NCI-H187 (cell line): Measurements from ENCODE around the gene TENT4A.

Source experiments
- DNase-seq, 2 experiments: peaks; one replicate each; lab custom pipeline; 2025; lab: John Stamatoyannopoulos, UW

The TENT4A gene

GRCh38 chr5:6717687-6718086 lies 4.5 kb downstream of the TENT4A start:
- no peak for DNase-seq

GRCh38 chr5:6718161-6718681 lies 5.0 kb downstream of the TENT4A start:
- no peak for DNase-seq

DNA sequence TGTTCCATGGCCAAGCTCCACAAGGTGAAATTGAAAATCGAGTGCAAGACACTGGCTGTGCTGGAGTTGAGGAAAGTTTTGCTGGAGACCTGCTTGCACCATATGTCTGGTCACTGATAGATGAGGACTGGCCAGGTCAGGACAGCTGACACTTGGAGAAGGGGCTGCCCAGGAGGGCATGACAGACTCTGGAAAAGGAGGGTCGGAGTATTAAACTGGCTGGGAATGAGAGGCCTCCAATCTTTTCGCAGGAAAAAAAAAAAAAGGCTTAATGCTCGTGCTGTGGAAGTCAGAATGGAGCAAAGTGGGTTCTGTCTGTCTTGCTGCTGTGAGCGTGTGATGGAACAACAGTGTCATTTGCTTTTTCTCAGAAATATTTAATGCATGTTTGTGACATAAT lies 5.5 kb downstream of the TENT4A start:
- DNase-seq, result no peak

DNA sequence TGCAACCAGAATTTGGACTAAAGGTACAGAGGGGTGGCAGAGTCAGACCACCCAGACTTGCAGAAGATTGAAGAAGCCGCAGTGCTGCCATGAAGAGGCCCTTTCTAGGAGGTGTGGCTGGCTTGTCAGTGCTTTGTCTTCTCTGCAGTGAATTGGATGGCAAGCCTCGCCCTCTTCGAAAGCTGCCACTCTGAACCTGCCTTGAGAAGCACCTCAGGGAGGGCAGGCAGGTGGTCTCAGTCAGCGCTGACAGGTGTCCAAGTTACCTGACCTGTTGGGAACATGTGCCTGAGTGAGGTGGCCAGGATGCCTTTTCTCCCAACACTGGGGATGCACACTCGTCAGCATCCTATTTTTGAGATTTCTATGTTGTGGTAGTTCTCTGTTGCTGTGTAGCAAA lies 6.2 kb downstream of the TENT4A start:
- no peak for DNase-seq

GRCh38 chr5:6719896-6720560 lies 6.8 kb downstream of the TENT4A start:
- no peak for DNase-seq

DNA sequence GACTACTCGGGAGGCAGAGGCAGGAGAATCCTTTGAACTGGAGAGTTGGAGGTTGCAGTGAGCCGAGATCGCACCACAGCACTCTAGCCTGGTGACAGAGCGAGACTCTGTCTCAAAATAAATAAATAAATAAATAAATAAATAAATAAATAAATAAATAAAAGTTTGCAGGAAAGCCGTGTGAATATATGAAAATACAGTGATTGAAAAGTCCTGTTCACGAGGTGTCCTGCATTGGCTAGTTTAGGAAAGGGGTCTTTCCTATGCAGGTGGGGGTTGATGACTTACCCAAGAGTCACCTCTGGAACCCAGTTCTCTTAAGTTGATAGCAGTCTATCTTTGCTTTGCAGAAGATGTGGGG lies 7.3 kb downstream of the TENT4A start:
- DNase-seq, result no peak

- no peak for DNase-seq
Observed at GRCh38 chr5:6721442-6721841, 8.2 kb downstream of the TENT4A start.

DNA sequence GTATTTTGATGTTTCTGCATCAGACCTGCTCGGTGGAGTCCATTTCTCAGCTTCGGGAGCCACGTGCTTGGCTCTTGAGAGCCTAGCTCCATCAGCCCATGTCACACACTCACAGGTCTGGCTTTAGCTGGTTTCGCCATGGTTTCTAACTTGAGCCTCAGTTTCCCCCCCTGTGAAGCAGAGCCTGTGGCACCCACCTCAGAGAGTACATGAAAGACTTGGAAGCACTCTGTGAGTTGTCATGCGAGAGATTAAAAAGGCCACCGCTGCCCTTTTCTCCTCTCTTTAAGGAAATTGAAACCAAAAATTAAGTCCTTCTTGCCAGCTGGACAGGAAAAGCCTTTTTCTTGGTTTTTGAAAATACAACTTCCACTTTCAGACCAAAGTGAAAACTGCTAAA lies 8.8 kb downstream of the TENT4A start:
- no peak for DNase-seq

DNA sequence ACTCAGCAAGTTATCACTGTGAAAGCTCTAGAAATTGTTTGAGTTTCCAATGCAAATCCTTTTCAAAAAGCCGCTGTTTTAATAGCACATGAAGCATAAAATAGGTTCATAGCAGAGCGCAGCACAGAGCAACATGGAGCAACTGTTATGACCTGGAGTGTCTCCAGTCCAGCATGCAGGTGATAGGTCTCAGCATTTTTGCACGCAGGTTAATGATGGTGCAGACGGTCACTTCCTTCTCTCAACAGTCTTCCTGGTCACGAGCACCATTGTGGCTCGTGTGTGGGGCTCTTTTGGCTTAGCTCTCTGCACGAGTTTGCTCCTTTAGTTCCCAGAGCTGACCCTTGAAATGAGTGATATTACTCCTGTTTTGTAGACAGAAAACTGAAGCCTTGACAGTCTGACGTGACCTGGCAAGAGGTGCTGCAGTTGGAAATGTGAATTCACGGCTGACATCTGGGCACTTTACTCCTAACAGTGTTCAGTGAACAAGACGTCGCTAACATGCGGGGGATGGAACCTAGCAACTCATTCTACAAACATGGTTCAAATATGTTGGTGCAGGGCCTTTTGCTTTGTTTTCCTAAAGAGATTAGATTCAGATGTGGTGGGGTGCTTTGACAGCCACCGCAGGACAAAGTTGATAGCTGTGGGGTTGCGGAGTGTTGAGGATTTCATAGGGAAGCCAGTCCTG lies 10.0 kb downstream of the TENT4A start:
- no peak for DNase-seq

DNA sequence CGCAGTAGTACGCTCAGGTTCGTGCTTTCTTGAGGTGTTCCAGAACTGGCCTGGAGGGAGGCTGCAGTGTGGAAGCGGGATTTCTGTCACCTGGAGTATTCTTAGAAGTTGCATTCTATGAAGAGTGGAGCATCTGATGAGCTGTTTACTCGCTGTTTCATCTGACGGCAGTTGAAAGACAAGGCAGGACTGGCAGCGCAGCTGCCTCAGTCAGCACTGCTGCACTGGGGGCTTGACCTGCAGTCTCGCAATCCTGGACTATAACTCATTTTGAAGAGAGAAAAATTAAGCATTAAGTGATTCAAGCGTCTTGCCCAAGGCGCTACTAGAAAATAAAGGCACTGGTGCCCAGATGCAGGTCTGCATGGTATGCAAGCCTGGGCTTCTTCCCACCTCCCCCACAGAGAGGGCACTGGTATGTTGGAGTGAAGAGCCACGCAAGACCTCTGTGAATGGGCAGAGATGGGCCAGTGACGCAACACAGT lies 10.6 kb downstream of the TENT4A start:
- DNase-seq, result no peak

DNA sequence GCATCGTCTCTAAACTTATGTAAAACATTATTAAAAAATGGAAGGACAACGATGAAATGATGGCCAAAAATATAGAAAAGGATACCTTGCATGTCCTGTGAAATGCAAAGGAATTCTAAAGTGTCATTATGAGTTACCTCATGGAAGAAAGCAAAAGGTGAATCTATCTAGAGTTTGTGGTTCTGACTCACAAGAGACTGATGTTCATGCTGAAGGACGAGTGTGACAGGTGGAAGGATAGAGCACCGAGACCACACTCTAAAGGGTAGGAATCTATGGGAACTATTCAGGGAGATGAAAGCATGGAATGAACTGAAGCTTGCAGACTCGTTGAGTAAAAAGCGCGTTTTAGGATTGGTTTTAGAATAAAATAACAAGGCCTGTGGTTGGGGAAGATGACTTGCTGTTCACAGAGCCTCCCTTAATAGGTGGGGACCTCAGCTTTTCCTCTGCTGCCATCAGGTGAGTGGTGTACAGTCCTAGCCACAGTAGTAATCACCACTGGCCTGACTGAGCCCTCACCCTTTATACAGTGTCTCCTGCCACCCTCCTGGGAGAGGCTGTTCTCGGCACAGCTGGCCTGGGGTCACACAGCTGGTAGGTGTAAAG lies 11.2 kb downstream of the TENT4A start:
- DNase-seq, result no peak

DNA sequence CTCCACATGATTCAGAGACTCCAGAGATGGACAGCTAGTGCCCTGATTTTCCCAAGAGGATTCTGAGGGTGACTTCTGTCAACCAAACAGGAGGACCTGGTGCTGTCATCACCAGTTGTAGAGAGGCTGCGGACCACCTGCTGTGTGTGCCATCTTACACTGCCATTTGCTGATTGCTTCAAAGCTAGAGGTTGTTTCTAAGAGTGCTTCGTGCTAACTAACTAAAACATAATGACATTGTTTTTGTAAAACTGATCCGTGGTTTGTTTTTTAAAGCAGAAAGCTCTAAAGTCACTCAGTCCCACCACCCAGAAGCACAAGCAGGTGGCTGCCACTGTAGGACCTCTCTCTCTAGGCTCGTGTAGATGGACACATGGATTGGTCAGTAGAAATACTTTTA lies 12.2 kb downstream of the TENT4A start:
- DNase-seq, result no peak

DNA sequence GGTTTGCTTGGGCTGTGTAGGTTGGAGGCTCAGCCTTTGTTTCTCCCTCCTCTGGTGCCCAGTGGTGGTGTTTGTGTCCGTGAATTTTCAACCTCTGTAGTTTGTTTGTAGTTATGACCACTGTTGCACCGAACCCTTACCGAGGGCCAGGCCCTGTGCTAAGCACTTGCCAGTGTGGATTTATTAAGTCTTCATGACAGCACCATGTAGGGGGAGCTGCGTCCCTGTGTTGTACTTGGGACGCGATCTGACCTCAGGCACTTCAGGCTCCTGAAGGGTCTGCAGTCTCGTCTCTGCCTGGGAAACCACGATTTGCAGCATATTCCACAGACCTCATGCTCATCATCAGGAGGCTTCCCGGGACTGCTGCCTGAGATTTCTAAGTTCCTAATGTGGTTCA lies 12.8 kb downstream of the TENT4A start:
- DNase-seq, result no peak

GRCh38 chr5:6727231-6727630 lies 14.0 kb downstream of the TENT4A start:
- no peak for DNase-seq

DNA sequence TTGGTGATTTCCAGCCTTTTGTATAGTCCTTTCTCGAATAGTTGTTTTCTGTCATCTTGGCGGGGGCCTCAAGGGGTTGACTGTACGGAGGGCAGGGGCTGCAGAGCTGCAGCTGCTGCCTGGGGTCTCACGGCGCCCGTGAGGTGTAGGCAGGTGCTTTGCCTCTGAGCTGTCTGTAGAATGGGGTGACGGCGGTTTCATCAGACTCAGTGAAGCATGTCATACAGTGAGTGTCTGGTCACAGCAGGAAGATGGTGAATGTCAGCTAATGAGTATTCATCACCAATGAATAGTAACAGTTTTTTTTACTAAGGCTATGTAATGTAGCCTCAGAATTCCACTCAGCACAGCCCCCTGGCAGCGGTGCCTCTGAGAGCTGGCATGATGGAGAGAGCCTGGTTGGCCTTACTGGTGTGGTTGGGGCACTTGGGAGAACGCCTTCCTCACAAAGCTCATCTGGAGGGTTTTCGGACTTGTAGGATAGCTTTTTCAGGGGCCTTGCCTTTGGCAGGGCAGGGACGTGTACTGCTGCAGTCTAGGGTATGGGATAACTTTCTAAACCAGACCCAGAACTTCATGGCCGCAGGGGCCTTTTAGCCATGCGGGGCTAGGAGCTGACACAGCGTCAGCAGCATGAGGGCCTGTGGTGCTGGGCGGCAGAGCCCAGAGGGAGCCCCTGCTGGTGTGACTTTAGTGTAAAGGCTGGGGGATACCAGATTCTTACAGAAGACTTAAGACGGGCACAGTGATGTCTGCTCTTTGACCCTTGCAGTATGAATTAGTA lies 15.0 kb downstream of the TENT4A start:
- no peak for DNase-seq

GRCh38 chr5:6728795-6729183 lies 15.6 kb downstream of the TENT4A start:
- no peak for DNase-seq

- no peak for DNase-seq
Observed at GRCh38 chr5:6729386-6730310, 16.4 kb downstream of the TENT4A start.

DNA sequence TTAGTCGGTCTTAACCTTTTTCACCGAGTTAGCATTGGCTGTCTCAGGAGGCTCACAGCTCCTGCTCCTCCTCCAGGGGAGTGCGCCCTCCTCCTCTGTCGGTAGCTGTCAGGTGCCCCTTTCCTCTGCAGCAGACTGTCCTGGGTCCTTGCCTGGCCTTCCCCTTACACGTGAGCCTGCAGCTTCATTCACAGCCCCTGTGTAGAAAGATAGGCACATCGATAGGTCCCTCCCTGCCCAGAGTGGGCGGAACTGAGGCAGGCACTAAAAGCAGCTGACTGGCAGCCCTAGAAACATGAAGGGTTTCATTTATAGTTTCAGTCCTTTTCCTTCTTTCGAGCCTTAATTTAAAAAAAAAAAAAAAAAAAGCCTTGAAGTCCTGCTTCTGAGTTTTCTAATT lies 17.2 kb downstream of the TENT4A start:
- DNase-seq, result no peak

DNA sequence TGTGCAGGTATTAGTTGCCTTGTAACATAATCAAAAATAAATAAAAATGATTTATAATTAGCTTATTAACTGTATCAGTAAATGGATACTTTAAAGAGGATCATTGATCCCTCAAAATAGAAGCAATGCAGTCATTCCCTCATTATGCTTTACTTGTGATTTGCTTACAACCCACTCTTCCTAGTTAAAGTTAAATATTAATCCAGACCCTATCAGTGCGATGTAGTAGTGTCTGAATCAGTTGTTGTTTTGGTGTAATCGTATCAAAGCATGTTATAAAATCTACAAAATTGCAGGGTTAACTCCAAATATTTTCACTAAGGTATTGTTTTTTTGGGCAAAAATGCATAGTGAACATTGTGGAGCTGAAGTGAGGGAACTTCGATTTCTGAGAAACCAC lies 17.6 kb downstream of the TENT4A start:
- no peak for DNase-seq

- DNase-seq, result no peak
Observed at GRCh38 chr5:6731465-6732237, 18.4 kb downstream of the TENT4A start.
